ENCODE results near the gene TAX1BP1.
A peak's percentile ranks its signal among the peaks of the same experiment; 100 is the strongest.

The TAX1BP1 gene

DNA sequence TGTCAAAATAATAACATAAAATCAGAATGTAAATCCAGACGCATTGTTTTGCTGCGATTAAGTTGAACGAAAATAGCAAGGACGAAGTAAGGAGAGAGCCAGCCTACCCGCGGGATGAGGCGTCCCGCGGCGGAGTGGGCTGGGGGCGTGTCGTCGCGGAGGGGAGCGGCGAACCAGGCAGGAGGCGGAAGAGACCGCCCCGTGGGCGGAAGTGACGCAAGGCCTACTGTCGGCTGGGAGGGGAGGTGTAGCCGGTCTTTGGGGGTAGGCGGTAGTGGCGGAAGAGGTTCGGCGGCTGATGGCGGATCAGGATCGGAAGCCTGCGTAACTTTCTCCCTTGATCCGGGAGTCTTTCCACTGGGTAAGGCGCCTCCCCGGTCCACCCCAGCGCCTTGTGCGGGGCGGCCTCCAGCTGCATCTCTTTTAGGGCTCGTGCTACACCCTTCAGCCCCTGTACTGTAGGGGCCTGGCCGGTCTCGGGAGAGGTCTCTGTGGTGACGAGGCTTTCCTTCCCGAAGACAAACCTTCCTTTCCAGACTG lies at the start of gene TAX1BP1:
Gene TAX1BP1, plus strand, starts transcription at position 254 of the 540 bp plus-strand sequence. CDS start 8,363 bp downstream, outside the sequence.
- DNase-seq (ENCODE audit: low read depth in 2 of 2) = peak; percentile 93 to 95
- TF ChIP-seq, protein P1, sequence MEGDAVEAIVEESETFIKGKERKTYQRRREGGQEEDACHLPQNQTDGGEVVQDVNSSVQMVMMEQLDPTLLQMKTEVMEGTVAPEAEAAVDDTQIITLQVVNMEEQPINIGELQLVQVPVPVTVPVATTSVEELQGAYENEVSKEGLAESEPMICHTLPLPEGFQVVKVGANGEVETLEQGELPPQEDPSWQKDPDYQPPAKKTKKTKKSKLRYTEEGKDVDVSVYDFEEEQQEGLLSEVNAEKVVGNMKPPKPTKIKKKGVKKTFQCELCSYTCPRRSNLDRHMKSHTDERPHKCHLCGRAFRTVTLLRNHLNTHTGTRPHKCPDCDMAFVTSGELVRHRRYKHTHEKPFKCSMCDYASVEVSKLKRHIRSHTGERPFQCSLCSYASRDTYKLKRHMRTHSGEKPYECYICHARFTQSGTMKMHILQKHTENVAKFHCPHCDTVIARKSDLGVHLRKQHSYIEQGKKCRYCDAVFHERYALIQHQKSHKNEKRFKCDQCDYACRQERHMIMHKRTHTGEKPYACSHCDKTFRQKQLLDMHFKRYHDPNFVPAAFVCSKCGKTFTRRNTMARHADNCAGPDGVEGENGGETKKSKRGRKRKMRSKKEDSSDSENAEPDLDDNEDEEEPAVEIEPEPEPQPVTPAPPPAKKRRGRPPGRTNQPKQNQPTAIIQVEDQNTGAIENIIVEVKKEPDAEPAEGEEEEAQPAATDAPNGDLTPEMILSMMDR (IDR thresholded peaks at IDR 0.05; ENCODE audit: low read depth, low read length) = no peak
- peak within 1 kb of the TSS; percentile 99 for H3K4me3 ChIP-seq (replicated peaks in 1 of 2; ENCODE audit: low read depth in 2 of 2, low read length in 2 of 2)

GRCh38 chr7:27690649-27691048 lies 49.3 kb upstream of the TAX1BP1 start:
- TF ChIP-seq, protein P1 (IDR thresholded peaks at IDR 0.05; ENCODE audit: low read depth, low read length) = no peak
- H3K4me3 ChIP-seq (replicated peaks in 1 of 2; ENCODE audit: low read depth in 2 of 2, low read length in 2 of 2) = no peak overlapping the region
- no peak for DNase-seq (ENCODE audit: low read depth in 2 of 2)

- peak; percentile 35 to 53 for DNase-seq (ENCODE audit: low read depth in 2 of 2)
- TF ChIP-seq, protein P1 (IDR thresholded peaks at IDR 0.05; ENCODE audit: low read depth, low read length) = no peak
- no peak overlapping the region for H3K4me3 ChIP-seq (replicated peaks in 1 of 2; ENCODE audit: low read depth in 2 of 2, low read length in 2 of 2)
These were observed 46.2 kb upstream of the TAX1BP1 start for GRCh38 chr7:27693794-27694193.

DNA sequence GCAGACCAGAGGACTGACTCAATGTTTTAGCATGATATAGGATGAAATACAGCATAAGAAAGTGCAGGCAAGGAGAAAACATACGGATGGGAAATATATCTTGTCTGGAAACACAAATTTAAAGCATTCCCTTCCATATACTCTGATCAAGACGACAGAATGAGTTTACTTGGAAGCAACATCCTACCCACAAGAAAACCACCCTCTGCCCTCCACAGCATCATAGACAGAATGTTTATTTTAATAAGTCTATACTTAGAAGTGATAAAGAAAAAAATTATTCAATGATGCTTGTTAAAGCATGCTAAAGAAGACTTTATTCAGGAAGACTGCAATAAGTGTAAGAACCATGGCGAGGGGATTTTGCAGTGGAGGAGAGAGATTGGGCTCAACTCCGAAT lies 44.9 kb upstream of the TAX1BP1 start:
- DNase-seq (ENCODE audit: low read depth in 2 of 2) = no peak
- TF ChIP-seq, protein P1 (IDR thresholded peaks at IDR 0.05; ENCODE audit: low read depth, low read length) = no peak
- no peak overlapping the region for H3K4me3 ChIP-seq (replicated peaks in 1 of 2; ENCODE audit: low read depth in 2 of 2, low read length in 2 of 2)

- TF ChIP-seq, protein P1 (IDR thresholded peaks at IDR 0.05; ENCODE audit: low read depth, low read length) = no peak
- DNase-seq (ENCODE audit: low read depth in 2 of 2) = peak in 1 of 2 donors; percentile 41
- H3K4me3 ChIP-seq (replicated peaks in 1 of 2; ENCODE audit: low read depth in 2 of 2, low read length in 2 of 2) = no peak overlapping the region
These were observed 42.0 kb upstream of the TAX1BP1 start for GRCh38 chr7:27697861-27698430.

GRCh38 chr7:27699751-27700150 lies 40.2 kb upstream of the TAX1BP1 start:
- H3K4me3 ChIP-seq (replicated peaks in 1 of 2; ENCODE audit: low read depth in 2 of 2, low read length in 2 of 2) = no peak overlapping the region
- TF ChIP-seq, protein P1 (IDR thresholded peaks at IDR 0.05; ENCODE audit: low read depth, low read length) = no peak
- no peak for DNase-seq (ENCODE audit: low read depth in 2 of 2)
